HG03175 (cell line): ENCODE measurements around the gene PPP2R1B.
"Not testable (repeated sequence)": the region's sequence is repeated elsewhere in the genome, so short reads cannot be mapped to it uniquely, and the experiment has no call there.

Experiments used
- ATAC-seq: cut with Tn5 transposase; IDR thresholded peaks from one replicate; pipeline ENCODE4 v1.9.1; 2021; ENCODE audit warnings: mild to moderate bottlenecking, moderate library complexity; ENCODE audit not compliant: unreplicated experiment

Gene PPP2R1B

DNA sequence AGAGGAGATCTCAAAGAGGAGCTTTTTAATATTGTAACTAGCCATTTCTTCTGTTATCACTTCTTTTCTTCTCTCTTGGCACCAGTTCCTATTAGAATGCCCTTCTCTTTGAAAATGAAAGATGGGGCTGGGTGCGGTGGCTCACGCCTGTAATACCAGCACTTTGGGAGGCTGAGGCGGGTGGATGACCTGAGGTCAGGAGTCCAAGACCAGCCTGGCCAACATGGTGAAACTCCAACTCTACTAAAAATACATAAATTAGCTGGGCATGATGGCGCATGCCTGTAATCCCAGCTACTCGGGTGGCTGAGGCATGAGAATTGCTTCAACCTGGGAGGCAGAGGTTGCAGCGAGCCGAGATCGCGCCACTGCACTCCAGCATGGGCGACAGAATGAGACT lies 18.1 kb upstream of the PPP2R1B start:
- ATAC-seq, result not testable (repeated sequence)

DNA sequence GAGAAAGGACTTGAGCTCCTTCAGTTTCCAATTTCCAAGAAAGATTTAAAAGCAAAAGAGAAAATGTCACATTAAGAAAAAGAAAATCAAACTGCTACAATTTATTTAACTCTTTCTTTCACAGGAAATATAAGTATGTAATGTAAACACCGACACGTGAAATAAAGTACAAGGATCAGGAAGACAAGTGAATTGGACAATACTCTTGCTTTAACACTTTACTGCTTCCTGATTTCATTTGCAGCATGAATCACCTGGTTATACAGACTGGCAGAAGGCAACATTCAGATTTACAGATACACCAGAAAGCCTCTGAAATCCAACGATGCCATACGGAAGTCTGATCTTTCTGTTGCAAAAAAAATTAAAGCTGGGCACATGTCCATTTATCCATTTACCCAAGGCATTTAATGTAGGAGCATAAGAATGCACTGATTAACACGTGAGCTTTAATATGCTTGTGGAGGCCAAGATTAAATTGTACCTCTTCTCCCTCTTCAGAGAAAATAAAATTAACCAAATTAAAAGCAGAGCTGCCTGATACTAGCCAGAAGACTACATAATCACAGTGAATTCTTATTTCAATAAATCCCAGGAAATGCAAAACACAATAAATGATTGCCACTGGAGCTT lies 16.0 kb upstream of the PPP2R1B start:
- no peak for ATAC-seq

DNA sequence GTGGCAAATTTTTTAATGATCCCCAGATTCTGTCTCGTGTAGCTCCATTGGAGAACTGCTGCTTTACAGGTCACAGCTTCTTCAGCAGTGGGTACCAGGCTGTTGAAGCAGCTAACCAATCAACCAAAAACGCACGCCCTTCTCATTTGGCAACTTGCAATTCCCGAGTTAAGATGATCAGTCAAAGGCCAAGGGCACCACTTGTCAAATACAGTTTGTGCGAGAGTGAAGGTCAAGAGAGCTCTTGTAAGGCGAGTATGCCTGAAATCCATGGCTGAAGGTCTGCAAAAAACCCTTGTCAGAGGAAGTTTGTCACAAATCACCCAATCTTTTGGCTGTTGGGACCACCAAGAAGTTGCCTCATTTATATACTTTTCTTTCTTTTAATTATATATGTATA lies 12.9 kb upstream of the PPP2R1B start:
- ATAC-seq, result no peak

DNA sequence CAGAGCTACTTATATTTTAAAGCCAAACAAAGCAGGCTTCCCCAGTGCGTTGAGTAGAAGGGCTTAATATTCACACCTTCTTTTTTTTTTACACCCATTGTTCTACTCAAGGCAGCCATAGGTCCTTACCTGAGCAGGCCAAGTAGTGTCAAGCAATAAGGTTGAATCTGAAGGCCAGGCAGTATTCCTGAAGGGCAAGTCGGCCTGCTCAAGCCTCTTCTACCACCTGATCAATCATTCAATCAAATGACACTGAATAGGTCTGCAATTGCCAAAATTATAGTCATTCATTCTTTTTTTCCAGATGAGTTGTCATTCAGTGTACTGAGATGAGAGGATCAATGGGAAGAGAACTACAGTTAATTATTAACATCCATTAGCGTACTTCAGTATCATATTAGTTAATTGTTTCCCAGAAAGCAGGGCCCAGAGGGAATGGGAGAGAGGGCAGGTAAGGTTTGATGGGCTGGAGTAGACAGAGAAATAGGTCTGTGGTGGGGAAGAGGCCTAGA lies 11.9 kb upstream of the PPP2R1B start:
- ATAC-seq, result no peak

DNA sequence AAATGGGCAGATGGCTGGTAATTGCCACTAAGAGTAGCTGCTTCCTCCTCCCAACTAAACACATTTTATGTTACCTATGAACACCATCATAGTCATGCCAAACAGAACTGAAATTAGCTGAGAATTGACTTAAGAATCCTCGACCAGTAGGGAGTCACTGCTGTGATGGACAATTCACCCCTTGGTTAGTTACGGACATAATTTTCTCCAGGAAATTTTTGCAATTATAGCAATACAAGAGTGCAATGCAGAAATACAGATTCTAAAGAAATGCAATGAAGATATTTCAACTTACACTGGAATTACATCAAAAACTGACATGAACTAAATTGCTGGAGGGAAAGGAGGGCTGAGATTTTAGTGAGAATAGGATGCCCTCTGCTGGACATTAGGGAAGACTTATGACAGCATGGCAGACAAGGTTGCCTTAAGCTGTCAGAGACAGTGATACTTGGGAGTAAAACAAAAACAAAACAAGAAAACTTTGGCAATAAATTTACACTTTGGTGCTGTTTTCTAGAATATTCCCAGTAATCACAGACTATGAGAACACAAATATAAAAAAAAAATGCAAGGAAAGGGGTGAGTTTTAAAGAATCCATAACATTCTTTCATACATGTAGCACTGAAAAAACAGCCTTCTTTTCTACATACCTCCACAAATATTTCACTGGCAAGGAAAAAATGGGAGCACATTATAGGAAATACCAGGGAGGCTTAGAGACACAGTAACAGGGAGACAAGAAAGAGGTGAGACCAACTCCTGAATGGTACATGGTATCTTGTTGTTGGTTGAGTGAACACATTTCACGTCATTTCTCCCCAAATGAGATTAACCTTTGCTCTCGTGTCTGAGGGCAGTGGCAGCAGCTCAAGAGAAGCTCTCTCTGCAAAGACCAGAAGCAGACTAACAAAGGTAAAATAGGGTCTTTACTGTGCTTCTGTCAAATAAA lies 11.2 kb upstream of the PPP2R1B start:
- peak; percentile 77 for ATAC-seq

DNA sequence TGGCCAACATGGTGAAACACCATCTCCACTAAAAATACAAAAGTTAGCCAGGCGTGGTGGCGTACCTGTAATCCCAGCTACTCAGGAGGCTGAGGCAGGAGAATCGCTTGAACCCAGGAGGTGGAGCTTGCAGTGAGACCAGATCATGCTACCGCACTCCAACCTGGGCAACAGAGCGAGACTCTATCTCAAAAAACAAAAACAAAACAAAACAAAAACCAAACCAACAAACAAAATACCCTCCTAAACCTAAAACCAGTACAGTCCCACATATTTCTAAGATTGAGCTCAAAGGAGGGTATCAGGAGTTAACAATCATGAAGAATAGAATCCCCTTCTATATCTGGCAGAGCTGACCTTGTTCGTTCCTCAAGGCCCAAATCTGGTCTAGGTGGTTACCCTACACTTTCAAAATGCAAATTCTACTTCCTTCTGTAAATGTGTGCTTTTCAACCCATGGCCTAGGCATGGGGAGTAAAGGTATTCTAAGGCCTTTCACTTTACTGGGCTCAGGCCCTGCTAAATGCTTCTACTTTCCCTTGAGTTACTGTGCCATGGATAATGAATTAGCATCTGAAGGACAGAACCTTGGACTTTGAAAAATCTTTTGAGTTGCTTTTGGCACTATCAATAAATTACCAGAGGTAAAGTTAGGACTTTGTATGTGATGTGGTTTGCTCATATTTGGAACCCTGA lies 10.4 kb upstream of the PPP2R1B start:
- ATAC-seq, result peak; percentile 92

DNA sequence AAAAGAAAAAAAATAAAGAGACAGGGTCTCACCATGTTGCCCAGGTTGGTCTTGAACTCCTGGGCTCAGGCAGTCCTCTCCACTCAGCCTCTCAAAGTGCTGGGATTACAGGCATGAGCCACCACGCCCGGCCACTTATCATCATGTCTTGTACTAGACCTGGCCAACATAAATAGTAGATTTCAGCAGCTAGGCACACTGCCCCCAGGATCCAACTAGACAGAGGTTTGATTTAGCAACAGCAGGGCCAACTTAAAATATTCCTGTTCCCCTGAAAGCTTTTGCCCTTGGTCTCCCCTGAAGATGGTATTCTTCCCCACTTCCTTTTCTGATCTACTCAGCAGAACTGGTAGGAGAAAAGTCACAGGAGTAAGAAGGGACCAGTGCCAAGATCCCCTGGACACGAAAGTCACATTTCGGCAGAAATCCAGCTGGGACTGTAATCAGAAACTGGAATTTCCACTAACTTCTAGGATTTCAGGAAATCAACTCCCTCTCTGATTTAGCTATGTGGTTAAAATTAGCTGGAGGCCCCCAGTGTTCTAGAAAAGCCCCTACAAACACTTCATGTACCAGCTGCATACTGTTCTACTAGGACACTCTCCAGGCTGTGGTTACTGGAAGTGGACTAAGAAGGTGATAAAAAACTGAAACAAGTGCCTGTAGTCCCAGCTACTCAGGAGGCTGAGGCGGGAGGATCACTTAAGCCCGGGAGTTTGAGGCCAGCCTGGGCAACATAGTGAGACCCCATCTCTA lies 8.9 kb upstream of the PPP2R1B start:
- ATAC-seq, result no peak

DNA sequence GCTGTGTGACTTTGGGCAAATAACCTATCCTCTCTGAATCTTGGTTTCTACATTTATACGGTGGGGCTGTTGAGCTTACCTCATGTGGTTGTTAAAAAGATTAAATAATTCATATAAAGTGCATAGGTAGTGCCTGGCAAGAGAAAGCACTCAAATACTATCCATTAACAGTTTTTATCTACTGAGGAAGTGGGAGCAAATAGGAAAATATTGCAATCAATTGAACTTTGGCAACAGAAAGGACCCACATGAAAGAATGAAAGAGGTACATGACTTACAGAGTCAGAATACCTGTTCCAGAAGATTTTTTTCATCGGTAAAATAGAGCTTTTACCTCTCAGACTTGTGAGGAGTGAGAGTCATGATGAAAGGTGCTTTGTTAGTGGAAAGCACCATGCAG lies 6.3 kb upstream of the PPP2R1B start:
- ATAC-seq, result no peak

DNA sequence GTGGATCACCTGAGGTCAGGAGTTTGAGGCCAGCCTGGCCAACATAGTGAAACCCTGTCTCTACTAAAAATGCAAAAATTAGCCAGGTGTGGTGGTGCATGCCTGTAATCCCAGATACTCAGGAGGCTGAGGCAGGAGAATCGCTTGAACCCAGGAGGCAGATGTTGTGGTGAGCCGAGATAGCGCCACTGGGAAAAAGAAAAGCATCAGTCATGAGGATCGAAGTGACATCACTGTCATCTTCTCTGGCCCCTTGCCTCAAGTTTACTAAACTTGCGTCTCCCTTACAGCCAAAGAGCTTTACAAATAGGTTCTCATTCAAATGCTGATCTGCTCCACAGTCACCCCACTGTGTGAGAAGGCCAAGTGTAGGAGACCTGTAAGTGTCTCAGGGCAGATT lies 5.0 kb upstream of the PPP2R1B start:
- ATAC-seq, result not testable (repeated sequence)

DNA sequence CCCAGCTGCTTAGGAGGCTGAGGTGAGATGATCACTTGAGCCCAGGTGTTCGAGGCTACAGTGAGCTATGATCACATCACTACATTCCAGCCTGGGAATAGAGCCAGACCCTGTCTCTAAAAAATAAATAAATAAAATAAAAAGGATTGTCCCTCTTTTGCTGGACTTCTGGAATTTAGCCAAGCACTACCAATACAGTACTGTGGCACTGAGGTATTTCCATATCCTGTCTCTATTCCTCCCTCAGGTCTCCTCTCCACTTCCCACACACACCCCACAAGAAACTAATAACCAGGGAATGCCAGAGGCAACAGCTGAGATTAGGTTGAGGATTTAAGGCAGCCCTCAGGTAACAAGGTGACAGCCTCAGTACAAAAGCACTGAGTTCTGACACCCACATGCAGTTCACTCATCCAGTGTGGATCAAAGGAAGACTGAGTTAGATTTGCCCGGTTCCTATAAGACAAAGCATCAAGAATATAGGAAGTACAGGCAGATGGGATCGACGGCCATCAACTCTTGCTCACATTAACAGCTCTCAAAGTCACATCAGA lies 4.5 kb upstream of the PPP2R1B start:
- ATAC-seq, result no peak

DNA sequence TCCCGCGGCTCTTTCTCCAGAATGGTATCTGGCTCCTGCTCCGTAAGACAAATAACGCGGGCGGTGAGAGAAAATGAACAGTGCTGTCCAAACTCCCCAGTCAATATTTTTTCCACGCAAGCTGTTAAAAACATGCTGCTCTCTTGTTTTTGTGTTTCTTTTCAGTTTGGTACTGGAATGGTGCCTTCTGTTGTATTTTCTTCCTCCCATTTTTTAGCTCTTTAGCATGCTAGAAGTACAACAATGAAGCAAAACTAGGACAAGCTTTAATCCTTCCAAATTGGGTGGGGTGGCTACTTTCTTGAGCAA lies 599 bp upstream of the PPP2R1B start:
- peak; percentile 3 for ATAC-seq

DNA sequence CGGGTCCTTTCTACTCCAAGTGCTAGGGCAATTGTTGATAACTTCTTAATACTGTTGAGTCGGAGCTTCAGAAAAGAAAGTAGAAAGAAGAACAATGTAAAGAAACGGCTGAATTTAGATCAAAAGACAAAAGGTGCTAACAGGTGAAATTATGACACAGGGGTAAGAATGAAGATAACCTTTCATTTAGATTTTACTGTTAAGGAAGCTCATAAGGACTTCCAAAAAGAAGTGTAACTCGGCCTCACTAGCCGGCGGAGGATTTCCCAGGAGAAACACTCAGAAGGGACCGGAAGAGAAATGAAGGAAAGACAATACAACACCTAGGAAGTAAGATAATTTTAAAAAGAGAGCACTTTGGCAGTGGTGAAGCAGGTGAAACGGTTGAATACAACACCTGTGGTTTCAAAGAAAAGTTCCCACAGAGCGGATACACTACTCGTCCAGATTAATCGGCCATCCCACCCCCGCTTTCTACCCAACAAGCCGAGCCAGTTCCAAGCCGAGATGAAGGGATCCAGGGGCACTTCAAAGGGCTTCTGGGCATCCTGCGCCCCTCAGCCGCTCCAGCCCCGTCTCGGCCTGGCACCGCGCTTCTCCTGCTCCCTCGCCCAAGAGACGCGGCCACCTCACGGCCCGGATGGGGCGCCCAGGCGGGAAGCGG lies 737 bp downstream of the PPP2R1B start:
- ATAC-seq, result peak; percentile 39

DNA sequence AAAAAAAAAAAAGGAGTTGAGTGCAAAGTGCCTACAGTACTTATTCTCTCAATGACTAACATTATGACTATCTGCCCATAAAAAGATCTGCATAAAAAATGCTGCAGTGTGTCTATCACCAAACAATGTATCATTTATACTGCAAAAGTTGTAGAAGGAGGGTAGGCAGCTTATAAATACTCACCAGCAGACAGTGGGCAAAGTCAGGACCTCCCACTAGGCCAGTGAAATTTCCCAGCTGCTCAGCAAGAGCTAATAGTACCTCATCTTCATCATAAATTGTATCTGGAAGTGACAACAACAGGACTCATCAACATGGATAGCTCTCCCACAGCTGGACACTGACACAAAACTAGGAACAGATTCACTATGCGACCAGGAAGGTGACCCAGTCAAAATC lies 1.6 kb downstream of the PPP2R1B start:
- no peak for ATAC-seq

DNA sequence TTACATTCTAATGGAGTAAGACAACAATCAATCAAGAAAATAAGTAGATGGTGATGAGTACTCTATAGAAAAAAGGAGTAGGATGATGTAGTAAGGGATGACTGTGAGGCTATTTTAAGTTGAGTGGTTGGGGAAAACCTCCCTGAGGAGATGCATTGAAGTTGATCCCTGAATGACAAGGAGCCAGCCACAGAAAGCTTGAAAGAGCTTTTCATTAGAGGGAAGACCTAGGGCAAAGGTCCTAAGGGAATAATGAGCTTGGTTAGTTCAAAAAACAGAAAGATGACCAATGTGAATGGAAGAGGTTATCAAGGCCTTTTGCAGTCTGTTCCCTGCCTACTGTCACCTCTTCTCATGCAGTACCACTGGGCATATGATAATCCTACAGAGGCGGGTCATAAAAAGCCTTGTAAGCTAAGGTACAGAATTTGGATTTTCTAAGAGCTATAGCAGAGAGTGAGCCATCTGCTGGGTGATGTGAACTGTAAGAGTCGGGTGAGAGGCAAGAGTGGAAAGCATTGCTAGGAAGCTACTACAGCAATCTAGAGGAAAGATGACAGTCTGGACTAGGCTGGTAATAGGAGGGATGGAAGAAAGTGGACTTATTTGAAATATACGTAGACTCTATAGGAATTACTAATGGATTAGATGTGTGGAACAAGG lies 3.1 kb downstream of the PPP2R1B start:
- no peak for ATAC-seq

DNA sequence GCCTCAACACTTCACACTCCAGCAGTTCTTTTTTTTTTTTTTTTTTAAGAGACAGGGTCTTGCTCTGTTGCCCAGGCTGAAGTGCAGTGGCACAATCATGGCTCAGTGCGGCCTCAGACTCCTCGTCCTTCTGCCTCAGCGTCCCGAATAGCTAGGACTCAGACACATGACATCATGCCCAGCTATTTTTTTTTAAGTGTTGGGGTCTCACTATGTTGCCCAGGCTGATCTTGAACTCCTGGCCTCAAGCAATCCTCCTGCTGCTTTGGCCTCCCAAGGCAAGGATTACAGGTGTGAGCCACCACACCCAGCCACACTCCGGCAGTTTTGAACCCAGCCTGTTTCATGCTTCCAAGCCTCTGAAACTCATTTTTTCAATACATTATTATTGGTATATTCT lies 3.7 kb downstream of the PPP2R1B start:
- no peak for ATAC-seq

DNA sequence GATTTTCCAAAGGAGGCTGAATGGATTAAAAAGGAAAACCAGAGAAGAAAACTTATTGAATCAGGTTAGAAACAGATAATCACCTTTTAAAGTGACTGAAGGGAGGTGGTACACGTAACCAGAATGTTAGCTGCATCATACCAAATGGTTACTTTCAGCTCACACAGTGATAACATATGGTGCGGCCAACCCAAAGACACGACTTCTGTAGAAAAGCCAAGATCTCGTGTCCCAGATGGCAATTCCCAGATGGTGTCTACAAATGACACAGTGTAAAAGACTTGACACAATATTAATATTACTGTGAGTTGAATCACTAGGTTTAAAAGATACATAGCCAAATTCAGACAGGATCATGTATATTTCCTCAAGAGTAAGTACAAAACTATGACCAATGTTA lies 5.2 kb downstream of the PPP2R1B start:
- no peak for ATAC-seq

DNA sequence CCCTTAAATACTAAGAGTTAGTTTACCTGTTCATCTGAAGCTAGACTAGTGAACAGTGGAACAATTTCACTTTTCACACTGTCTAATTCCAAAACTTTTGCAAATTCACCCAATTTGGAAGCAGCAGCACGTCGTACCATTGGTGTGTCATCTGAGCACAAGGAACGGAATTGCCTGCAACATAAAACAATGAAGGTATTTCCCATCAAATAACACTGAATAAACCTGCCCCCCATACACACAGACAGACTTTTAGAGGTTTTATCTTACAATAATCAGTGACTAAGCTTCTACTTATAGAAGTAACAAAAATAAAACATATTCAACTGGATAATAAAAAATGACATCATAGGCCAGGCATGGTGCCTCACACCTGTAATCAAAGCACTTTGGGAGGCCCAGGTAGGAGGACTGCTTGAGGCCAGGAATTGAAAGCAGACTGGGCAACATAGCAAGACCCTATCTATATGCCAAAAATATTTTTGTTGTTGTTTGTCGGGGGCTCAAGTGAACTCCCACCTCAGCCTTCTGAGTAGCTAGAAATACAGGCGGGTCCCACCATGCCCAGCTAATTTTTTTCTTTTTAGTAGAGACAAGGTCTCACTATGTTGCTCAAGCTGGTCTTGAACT lies 6.3 kb downstream of the PPP2R1B start:
- ATAC-seq, result no peak

DNA sequence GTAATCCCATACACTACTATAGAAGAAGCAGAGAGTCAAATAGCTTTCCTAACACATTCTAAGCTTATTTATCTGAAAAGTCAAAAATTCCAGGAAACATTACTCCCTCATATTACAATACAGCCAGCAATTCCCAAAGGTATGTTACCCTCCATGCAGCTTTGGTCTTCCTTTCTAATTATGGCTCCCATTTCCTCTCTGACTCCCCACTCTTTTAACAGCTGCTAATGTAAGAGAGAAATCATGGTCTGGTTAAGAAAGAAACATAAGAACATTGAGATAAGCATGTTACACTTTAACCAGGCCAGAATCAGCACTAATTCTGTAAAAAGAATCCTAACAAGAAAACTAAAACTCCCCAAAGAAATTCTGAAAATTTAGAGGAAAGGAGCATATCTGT lies 6.8 kb downstream of the PPP2R1B start:
- ATAC-seq, result no peak

DNA sequence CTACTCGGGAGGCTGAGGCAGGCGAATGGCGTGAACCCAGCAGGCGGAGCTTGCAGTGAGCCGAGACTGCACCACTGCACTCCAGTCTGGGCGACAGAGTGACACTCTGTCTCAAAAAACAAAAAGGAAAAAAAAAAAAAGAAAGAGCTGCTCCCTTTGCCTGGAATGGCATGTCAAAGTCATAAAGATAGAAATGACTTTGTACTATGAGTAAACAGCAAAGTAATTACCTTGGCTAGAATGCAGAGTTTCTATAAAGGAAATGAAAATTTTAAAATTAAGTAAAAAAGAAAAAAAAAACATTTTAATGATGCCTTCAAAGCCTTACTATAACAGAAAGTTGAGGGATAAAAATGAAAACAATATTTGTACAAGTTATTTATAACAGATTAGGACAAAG lies 10.1 kb downstream of the PPP2R1B start:
- ATAC-seq, result no peak
